PC-3 (cell line): ENCODE measurements around the gene EXOSC6. TPM values are rescaled to one million over a fixed set of nuclear protein-coding genes. Genes with fewer than 3 reads are reported as not detected.
"Not testable (repeated sequence)": the region's sequence is repeated elsewhere in the genome, so short reads cannot be mapped to it uniquely, and the experiment has no call there.

Experiments used
- ATAC-seq: fragments of 200-7000 bp; cut with Tn5 transposase; 2 replicates; pipeline ENCODE4 v1.9.1; 2020; ENCODE audit warnings: mild to moderate bottlenecking, moderate library complexity
- BruUV-seq: library from RNA; stranded (reverse); fragments of 400-500 nt; replicated peaks from 2 replicates; lab custom pipeline; 2021; lab: Mats Ljungman, UMichigan
- CTCF ChIA-PET: fragments of 300-600 bp; sonication (Branson Sonifier 250); formaldehyde crosslinking; loops from one replicate; lab custom pipeline; 2022; ENCODE audit warnings: antibody characterized with exemption; lab: Charles Lee
- POLR2A ChIA-PET: fragments of 300-600 bp; sonication (Branson Sonifier 250); formaldehyde crosslinking; loops from one replicate; lab custom pipeline; 2022; ENCODE audit warnings: antibody characterized with exemption; ENCODE audit not compliant: unreplicated experiment; lab: Charles Lee
- DNase-seq: peaks from one replicate; pipeline ENCODE4 v3.0.0-alpha.2; 2015
- H2AFZ ChIP-seq: fragments of 300-600 bp; sonication (generic); 2 replicates; pipeline ENCODE4 v1.6.0; 2016; ENCODE audit warnings: antibody characterized with exemption, low read length
- H3F3A ChIP-seq: fragments of 300-600 bp; sonication (generic); one replicate; pipeline ENCODE4 v1.6.0; 2017; ENCODE audit warnings: antibody characterized with exemption, low read length, control low read depth, mild to moderate bottlenecking; ENCODE audit not compliant: unreplicated experiment
- H3K27ac ChIP-seq: fragments of 300-600 bp; sonication (generic); 2 replicates; pipeline ENCODE4 v1.5.1; 2016; ENCODE audit warnings: mild to moderate bottlenecking, low read length
- H3K27me3 ChIP-seq: fragments of 300-600 bp; sonication (generic); 2 replicates; pipeline ENCODE4 v1.6.1; 2016; ENCODE audit warnings: low read length, mixed read lengths
- H3K36me3 ChIP-seq: fragments of 300-600 bp; sonication (generic); 2 replicates; pipeline ENCODE4 v1.6.1; 2016; ENCODE audit warnings: low read depth, mixed run types, low read length, mixed read lengths
- H3K4me1 ChIP-seq: fragments of 300-600 bp; sonication (generic); 2 replicates; pipeline ENCODE4 v1.5.1; 2016; ENCODE audit warnings: low read length; ENCODE audit not compliant: insufficient read depth
- H3K4me2 ChIP-seq: fragments of 300-600 bp; sonication (generic); 2 replicates; pipeline ENCODE4 v1.6.0; 2016; ENCODE audit warnings: low read length
- H3K4me3 ChIP-seq: fragments of 300-600 bp; sonication (generic); 2 replicates; pipeline ENCODE4 v1.5.1; 2016; ENCODE audit warnings: mild to moderate bottlenecking, low read length, mixed read lengths
- H3K79me2 ChIP-seq: fragments of 300-600 bp; sonication (generic); 2 replicates; pipeline ENCODE4 v1.6.1; 2017; ENCODE audit warnings: low read length, mixed read lengths
- H3K9ac ChIP-seq: fragments of 300-600 bp; sonication (generic); 2 replicates; pipeline ENCODE4 v1.6.0; 2016; ENCODE audit warnings: mild to moderate bottlenecking, low read length
- H3K9me2 ChIP-seq: fragments of 300-600 bp; sonication (generic); replicated peaks from 2 replicates; pipeline ENCODE4 v1.6.1; 2016; ENCODE audit warnings: mixed run types, low read length, mixed read lengths
- H3K9me3 ChIP-seq: fragments of 300-600 bp; sonication (generic); 2 replicates; pipeline ENCODE4 v1.6.1; 2016; ENCODE audit warnings: low read length, mixed read lengths
- H4K20me1 ChIP-seq: fragments of 300-600 bp; sonication (generic); 2 replicates; pipeline ENCODE4 v1.6.1; 2016; ENCODE audit warnings: low read length, mixed read lengths
- CTCF ChIP-seq: fragments of 300-600 bp; sonication (generic); conservative IDR thresholded peaks from 2 replicates; pipeline ENCODE4 v1.5.1; 2017; ENCODE audit warnings: antibody characterized with exemption, low read depth, mild to moderate bottlenecking, low read length
- EZH2 ChIP-seq: fragments of 300-600 bp; sonication (generic); IDR thresholded peaks from one replicate; pipeline ENCODE4 v1.6.1; 2017; ENCODE audit warnings: antibody characterized with exemption, mild to moderate bottlenecking, low read length; ENCODE audit not compliant: unreplicated experiment
- EZH2phosphoT487 ChIP-seq: fragments of 300-600 bp; sonication (generic); IDR thresholded peaks from 2 replicates; pipeline ENCODE4 v1.6.1; 2018; ENCODE audit warnings: mild to moderate bottlenecking, antibody characterized with exemption, low read length, borderline replicate concordance
- intact Hi-C: fragments of 100-400 bp; cut with micrococcal nuclease; formaldehyde crosslinking; loops from 2 replicates; pipeline ENCODE4 v1.9.0; 2023
- total RNA-seq: library from RNA; depleted of rRNA; stranded (reverse); fragments of >200 nt; gene quantifications from 2 replicates; pipeline ENCODE4 v1.2.3, GENCODE V29; 2014

EXOSC6 gene
- total RNA-seq, 1 experiment from 2014 or later = 21.4 TPM

- intact Hi-C loops = no loop called here
- Histone ChIP-seq H3K9me2 (no peaks in the 10 kb centered on the region), H3K27me3 (no peaks in the 10 kb centered on the region), H4K20me1 (no peaks in the 10 kb centered on the region), H3K4me2 (no peak overlapping the region), H3K4me1 (no peaks in the 10 kb centered on the region), H3K27ac (no peak overlapping the region), H3F3A (no peaks in the 10 kb centered on the region), H3K36me3 (peaks cover 42% of the 10 kb centered on the region), H3K4me3 (no peak overlapping the region), H3K79me2 (no peaks in the 10 kb centered on the region), H3K9me3 (no peaks in the 10 kb centered on the region), H3K9ac (no peak overlapping the region), H2AFZ (no peak overlapping the region)
- ATAC-seq (peak; percentile 29; the same call in 1 of the 2 replicates), DNase-seq (peak; percentile 52)
- no TSS peak for BruUV-seq
- ChIA-PET POLR2A (interaction anchor here (0.6 to 1.0 kb wide), 2 partner anchors 20 to 32 kb away, joined by 3 to 4 read pairs; partner anchors contain the start of gene DDX19B), CTCF (interaction anchor here (0.6 to 1.0 kb wide), 3 partner anchors 12 to 1469 kb away, joined by 3 to 16 read pairs (median 5); no protein-coding TSS in a partner anchor)
- TF ChIP-seq EZH2phosphoT487 (no peak), CTCF (peak; percentile 66), EZH2 (no peak)
These were observed 15.8 kb upstream of the EXOSC6 start for GRCh38 chr16:70267516-70267915.

GRCh38 chr16:70259903-70260302, 8.2 kb upstream of the EXOSC6 start:
- CTCF ChIA-PET, H3K9me3 ChIP-seq, H4K20me1 ChIP-seq, H3K27ac ChIP-seq, DNase-seq, H3K9ac ChIP-seq, ATAC-seq, H3K79me2 ChIP-seq, H3K9me2 ChIP-seq, H3K27me3 ChIP-seq, H3K4me3 ChIP-seq, BruUV-seq, H2AFZ ChIP-seq, intact Hi-C loops, H3K4me1 ChIP-seq, H3F3A ChIP-seq, H3K4me2 ChIP-seq: not testable (repeated sequence)
- H3K36me3 ChIP-seq = peaks cover 37% of the 10 kb centered on the region
- POLR2A ChIA-PET = interaction anchor here (0.5 kb wide), 1 partner anchor 924 kb away, joined by 3 read pairs; no protein-coding TSS in a partner anchor

- Histone ChIP-seq H3K4me1 (no peaks in the 10 kb centered on the region), H3K9me3 (no peaks in the 10 kb centered on the region), H4K20me1 (no peaks in the 10 kb centered on the region), H3F3A (no peaks in the 10 kb centered on the region), H2AFZ (no peak overlapping the region), H3K36me3 (peaks cover 34% of the 10 kb centered on the region), H3K9ac (no peak overlapping the region), H3K4me2 (no peak overlapping the region), H3K79me2 (no peaks in the 10 kb centered on the region), H3K4me3 (no peak overlapping the region), H3K27me3 (no peaks in the 10 kb centered on the region), H3K9me2 (no peaks in the 10 kb centered on the region), H3K27ac (no peak overlapping the region)
- intact Hi-C loops = no loop called here
- DNase-seq (no peak), ATAC-seq (no peak)
- BruUV-seq = no TSS peak
- POLR2A ChIA-PET = no interaction called here
- TF ChIP-seq EZH2 (no peak), EZH2phosphoT487 (no peak), CTCF (no peak)
- CTCF ChIA-PET = no interaction called here
These were observed 7.2 kb upstream of the EXOSC6 start for GRCh38 chr16:70258946-70259345.
